Measurements from ENCODE around the gene ARSK.

The ARSK gene

DNA sequence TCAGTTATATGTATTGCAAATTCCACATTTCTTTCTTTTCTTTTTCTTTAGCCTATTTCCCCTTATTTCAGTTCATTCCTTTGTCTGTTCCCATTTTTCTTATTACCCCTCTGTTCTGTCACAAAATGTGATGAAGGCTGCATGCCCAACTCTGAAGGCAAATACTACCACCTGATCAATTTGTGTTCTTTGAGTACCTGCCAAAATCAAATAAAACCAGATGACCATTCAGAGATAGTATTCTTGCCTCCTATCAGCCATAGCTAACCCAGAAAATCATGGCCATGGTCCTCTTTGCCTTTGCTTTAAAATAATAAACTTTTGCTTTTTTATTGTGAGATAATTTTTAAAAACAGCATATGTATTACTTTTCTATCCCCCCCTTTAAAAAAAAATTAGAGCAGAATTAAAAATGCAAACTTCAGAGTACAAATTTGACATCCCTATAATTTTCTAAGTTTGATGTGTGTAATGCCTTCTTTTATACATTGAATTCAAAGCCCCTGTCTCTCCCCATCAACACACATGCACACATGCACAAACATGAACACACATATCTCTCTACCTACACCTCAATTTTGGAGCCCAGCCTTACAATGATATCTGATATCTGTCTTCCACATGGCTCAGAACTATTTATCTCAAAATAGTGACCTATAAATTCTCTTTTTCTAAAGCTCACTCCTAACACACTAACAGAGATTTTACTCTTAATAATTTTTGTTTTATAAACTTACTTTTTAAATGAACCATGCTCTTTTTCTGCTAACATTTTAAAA is 95.1 kb downstream of the ARSK start:
- Histone ChIP-seq H3K4me3 (ENCODE audit: low read length) (no peak overlapping the region), H3K9me3 (ENCODE audit: insufficient read depth, low read depth, low read length) (no peaks in the 10 kb centered on the region), H3K36me3 (ENCODE audit: insufficient read depth, low read length) (no peaks in the 10 kb centered on the region), H3K27ac (ENCODE audit: low read depth, low read length) (no peak overlapping the region), H3K9ac (ENCODE audit: low read depth, low read length) (no peak overlapping the region), H3K4me1 (ENCODE audit: insufficient read depth, low read length) (peaks cover 6% of the 10 kb centered on the region; the same call in 1 of the 2 replicates), H3K27me3 (ENCODE audit: insufficient read depth, low read length) (no peaks in the 10 kb centered on the region)

- no peak overlapping the region for H3K27ac ChIP-seq (ENCODE audit: low read depth, low read length)
- no peak overlapping the region for H3K9ac ChIP-seq (ENCODE audit: low read depth, low read length)
- 93% methylated on average over 1 of the region's 1 CpG for WGBS
- no peaks in the 10 kb centered on the region for H3K9me3 ChIP-seq (ENCODE audit: insufficient read depth, low read depth, low read length)
- H3K4me1 ChIP-seq (ENCODE audit: insufficient read depth, low read length) = no peaks in the 10 kb centered on the region
- no peaks in the 10 kb centered on the region for H3K36me3 ChIP-seq (ENCODE audit: insufficient read depth, low read length)
- no peaks in the 10 kb centered on the region for H3K27me3 ChIP-seq (ENCODE audit: insufficient read depth, low read length)
- no peak overlapping the region for H3K4me3 ChIP-seq (ENCODE audit: low read length)
Observed at GRCh38 chr5:95652849-95653248, 97.9 kb downstream of the ARSK start.

GRCh38 chr5:95654196-95654595 is 99.3 kb downstream of the ARSK start:
- H3K9ac ChIP-seq (ENCODE audit: low read depth, low read length) = no peak overlapping the region
- no peaks in the 10 kb centered on the region for H3K9me3 ChIP-seq (ENCODE audit: insufficient read depth, low read depth, low read length)
- H3K4me3 ChIP-seq (ENCODE audit: low read length) = no peak overlapping the region
- H3K36me3 ChIP-seq (ENCODE audit: insufficient read depth, low read length) = no peaks in the 10 kb centered on the region
- WGBS = 100% methylated on average over 1 of the region's 3 CpGs
- H3K27ac ChIP-seq (ENCODE audit: low read depth, low read length) = no peak overlapping the region
- H3K4me1 ChIP-seq (ENCODE audit: insufficient read depth, low read length) = no peaks in the 10 kb centered on the region
- H3K27me3 ChIP-seq (ENCODE audit: insufficient read depth, low read length) = no peaks in the 10 kb centered on the region

Measured in HUES64 (cell line).